GM06990 (cell line): ENCODE data around the gene AKT1.

Experiments
- DNase-seq: peaks from one replicate; pipeline ENCODE4 v3.0.0-alpha.2; 2011; ENCODE audit not compliant: insufficient read length; ENCODE audit errors: extremely low read depth
- H3K27me3 ChIP-seq: replicated peaks from 2 replicates; pipeline ENCODE4 v1.6.0; 2011; ENCODE audit warnings: low read length; ENCODE audit not compliant: control insufficient read depth, insufficient read depth
- H3K36me3 ChIP-seq: 2 replicates; pipeline ENCODE4 v1.5.1; 2011; ENCODE audit warnings: low read length; ENCODE audit not compliant: control insufficient read depth, insufficient read depth
- H3K4me3 ChIP-seq: replicated peaks from 2 replicates; pipeline ENCODE4 v1.5.1; 2011; ENCODE audit warnings: low read depth, mild to moderate bottlenecking, control low read depth, low read length
- TF ChIP-seq, protein P1 (sequence below): IDR thresholded peaks from 2 replicates; pipeline ENCODE4 v1.5.1; 2011; ENCODE audit warnings: low read length, control low read depth, mild to moderate bottlenecking, inconsistent platforms; ENCODE audit not compliant: insufficient read depth, poor library complexity, severe bottlenecking

The AKT1 gene

DNA sequence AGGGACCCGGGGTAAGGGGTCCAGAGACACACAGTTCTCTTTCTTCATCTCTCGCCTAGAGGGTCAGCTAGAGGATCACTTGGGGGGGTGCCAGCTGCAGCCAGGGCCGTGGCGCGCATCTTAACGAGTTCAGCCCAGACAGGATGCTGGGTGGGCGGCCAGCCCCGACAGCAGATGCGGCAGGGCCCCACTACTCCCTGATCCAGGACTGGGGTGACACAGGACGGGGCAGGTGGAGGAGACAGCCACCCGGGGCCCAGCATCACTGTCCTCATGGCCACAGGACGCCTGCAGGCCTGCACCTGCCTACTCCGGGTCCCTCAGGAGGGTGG, 12.8 kb downstream of the AKT1 start:
- TF ChIP-seq, protein P1, sequence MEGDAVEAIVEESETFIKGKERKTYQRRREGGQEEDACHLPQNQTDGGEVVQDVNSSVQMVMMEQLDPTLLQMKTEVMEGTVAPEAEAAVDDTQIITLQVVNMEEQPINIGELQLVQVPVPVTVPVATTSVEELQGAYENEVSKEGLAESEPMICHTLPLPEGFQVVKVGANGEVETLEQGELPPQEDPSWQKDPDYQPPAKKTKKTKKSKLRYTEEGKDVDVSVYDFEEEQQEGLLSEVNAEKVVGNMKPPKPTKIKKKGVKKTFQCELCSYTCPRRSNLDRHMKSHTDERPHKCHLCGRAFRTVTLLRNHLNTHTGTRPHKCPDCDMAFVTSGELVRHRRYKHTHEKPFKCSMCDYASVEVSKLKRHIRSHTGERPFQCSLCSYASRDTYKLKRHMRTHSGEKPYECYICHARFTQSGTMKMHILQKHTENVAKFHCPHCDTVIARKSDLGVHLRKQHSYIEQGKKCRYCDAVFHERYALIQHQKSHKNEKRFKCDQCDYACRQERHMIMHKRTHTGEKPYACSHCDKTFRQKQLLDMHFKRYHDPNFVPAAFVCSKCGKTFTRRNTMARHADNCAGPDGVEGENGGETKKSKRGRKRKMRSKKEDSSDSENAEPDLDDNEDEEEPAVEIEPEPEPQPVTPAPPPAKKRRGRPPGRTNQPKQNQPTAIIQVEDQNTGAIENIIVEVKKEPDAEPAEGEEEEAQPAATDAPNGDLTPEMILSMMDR, result no peak
- H3K27me3 ChIP-seq, result no peaks in the 10 kb centered on the region
- H3K4me3 ChIP-seq, result no peak overlapping the region
- H3K36me3 ChIP-seq, result peaks cover 11% of the 10 kb centered on the region
- DNase-seq, result no peak

DNA sequence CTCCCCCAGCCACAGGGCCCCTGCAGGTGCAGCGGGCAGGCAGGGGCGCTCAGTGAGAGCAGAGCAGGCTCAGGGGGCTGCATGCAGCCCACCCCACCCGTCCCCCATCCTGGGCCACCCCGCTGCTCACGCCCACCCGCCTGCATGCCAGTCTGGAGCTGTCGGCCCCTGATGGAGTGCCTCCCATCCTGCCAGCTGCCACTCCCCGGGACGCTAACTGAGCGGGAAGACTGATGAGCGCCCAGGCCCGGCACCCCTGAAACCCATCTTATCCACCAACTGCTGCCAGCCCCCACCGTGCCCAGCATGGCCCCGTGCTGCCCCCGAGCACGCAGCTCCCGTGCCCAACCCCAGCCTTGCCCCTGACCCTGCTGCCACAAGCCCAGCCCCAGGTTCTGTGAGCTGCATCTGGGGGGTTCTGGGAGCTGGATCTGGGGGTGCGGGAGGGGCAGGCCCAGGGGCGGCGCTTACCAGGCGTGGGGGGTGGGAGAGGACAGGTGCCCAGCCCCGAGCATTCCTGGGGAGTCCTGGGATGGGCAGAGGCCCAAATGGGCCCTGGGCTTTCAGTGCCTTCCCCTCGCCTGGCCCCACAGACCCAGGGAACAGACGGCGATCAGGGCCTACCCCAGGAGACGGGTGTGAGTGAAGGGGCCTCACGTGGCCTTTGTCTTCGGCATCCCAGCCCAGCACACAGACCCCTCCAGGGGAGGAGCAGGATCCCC, 13.3 kb downstream of the AKT1 start:
- DNase-seq, result no peak
- Histone ChIP-seq H3K27me3 (no peaks in the 10 kb centered on the region), H3K36me3 (peaks cover 7% of the 10 kb centered on the region), H3K4me3 (no peak overlapping the region)
- TF ChIP-seq, protein P1, result no peak

DNA sequence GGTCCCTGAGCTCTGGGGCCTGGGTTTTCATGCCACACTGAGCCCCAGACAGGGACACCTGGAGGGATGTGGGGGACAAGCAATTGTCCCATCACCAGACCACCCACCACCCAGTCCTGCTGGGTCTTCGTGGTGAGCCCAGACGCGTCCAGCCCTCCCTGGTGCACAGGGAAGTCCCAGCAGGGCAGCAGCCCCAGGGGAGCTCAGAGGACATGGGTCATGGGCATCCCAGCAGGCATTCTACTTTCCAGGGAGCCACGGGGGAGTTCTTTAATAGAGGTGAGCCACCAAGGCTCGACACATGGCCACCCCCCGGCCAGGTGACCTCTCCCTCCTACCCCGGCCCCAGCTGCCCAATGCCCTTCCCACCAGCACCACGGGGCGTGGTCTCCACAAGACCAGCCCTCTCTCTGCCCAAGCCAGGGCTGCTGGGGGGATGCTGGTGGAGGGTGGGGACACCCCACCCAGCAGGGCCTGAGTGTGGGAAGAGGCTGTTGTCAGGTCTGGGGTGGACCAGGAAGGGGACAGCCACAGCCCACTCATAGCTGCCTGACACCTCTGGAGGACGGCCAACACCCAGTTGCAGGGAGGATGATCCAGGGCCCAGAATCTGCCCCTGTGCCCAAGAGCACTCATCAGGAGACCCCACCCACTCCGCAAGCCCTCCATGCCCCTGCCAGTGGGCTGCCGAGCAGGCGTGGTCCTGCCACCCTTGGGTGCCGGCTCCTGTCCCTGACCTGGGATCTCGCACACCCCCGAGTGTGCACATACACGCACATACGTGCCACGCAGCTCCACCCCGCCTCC, 14.1 kb downstream of the AKT1 start:
- Histone ChIP-seq H3K36me3 (peaks cover 11% of the 10 kb centered on the region), H3K4me3 (no peak overlapping the region), H3K27me3 (no peaks in the 10 kb centered on the region)
- no peak for DNase-seq
- TF ChIP-seq, protein P1, result no peak

DNA sequence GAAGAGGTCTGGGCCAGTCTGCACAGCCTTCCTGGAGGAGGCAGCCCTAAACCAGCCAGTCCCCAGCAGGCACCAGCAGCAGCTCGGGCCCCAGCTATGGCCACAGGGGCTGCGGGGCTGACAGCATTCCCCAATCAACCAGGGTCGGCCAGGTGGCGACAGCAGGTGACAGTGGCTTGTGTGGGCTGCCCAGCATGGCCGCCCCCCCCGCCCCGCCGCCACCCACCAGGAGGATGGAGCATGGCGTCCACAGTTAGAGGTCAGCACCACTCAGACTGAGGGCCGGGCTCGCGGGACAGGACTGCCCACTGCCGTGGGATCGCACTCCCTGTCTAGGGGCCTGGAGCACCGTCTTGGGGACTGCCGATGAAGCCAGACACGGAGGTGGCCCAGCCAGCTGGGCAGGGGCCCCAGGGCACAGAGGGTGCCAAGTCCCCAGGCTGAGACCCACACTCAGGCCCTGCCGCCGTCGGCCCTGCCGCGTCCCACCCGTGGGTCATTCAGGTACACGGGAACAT, 15.0 kb downstream of the AKT1 start:
- TF ChIP-seq, protein P1, result no peak
- DNase-seq, result no peak
- Histone ChIP-seq H3K4me3 (no peak overlapping the region), H3K36me3 (peaks cover 12% of the 10 kb centered on the region), H3K27me3 (no peaks in the 10 kb centered on the region)

DNA sequence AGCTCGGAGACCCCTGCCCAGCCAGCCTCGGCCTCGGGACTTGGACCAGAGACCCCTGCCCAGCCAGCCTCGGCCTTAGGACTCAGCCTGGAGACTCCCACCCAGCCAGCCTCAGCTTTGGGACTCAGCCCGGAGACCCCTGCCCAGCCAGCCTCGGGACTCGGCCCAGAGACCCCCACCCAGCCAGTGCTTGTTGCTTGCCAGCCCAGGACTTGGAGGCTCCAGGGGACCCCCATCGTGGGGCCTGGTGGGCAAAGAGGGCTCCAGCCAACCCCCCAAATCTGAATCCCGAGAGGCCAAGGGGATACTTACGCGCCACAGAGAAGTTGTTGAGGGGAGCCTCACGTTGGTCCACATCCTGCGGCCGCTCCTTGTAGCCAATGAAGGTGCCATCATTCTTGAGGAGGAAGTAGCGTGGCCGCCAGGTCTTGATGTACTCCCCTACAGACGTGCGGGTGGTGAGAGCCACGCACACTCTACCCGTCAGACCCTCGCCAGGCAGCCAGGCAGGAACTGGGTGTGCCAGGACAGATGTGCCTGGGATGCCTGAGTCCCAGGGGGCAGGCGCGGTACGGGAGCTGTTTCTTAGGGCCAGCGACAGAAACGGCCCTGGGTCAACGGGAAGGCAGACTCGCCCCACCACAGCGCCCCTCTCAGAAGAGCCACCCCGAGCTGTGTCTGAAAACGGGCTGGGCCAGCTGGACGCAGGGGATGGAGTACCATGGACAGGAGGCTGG, 15.6 kb downstream of the AKT1 start:
- Histone ChIP-seq H3K4me3 (no peak overlapping the region), H3K36me3 (peaks cover 14% of the 10 kb centered on the region), H3K27me3 (no peaks in the 10 kb centered on the region)
- TF ChIP-seq, protein P1, result no peak
- no peak for DNase-seq
